T1000 (cell line): Measurements from ENCODE around the gene SYT1.

Source experiments
- DNase-seq: peaks from one replicate; lab custom pipeline; 2025; ENCODE audit warnings: mixed read lengths; lab: John Stamatoyannopoulos, UW

SYT1 gene

DNA sequence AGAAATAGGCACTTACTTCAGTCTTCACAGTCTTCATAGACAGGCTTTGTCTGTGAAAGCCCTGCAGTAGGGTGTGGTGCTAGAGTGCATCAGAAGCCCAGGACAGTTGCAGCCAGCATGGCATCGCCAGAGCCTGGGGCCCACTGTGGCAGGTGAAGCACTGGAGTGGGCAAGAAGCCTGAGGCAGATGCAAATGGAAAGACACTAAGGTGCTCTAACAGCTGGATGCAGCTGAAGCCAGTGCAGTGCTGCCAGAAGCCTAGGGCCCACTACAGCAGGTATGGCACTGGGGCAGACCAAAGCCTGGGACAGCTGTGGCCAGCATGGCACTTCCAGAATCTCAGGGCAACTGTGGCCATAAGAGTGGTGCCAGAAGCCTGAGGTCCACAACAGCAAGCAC is 358.6 kb downstream of the SYT1 start:
- DNase-seq = no peak

GRCh38 chr12:79223761-79224160 is 359.2 kb downstream of the SYT1 start:
- DNase-seq = no peak

- no peak for DNase-seq
These were observed 362.5 kb downstream of the SYT1 start for GRCh38 chr12:79227091-79227490.

DNA sequence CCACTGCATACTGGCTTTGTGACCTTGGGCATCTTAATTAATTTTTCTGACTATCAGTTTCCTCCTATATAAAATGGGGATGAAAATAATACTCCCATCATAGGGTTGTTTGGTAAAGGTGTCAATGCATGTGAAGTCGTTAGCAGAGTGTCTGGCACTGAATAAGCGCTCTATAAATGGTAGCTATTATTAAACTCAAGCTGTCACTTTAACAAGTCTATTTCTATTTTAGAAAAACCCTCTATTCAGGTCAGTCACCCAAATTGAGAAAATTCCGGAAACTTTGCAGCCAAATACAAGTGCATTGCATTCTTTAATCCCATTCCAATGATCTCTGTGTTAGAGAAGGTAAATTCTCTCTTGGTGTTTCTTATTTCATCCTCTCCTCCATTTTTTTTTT is 363.1 kb downstream of the SYT1 start:
- no peak for DNase-seq

DNA sequence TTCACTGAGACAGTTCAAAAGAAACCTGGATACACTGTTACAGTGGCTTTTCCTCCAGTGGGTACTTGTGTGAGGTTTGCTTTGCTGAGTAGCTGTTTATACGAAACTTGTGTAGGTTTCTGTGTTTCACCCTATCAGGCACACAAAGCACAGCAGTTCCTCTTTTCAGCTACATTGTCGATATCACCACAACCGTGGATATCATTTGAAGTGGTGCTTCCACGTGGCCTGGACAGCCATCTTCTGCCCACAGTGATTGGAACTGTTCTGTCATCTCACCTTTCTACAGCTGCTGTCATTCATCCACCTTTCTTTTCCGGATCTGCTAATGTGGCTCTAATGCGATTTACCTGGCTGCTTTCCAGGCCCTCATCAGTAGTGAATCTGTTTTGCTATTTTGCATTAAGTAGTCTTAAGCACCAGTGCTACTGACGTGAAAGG is 368.8 kb downstream of the SYT1 start:
- no peak for DNase-seq

- DNase-seq = no peak
These were observed 372.3 kb downstream of the SYT1 start for GRCh38 chr12:79236920-79237319.

DNA sequence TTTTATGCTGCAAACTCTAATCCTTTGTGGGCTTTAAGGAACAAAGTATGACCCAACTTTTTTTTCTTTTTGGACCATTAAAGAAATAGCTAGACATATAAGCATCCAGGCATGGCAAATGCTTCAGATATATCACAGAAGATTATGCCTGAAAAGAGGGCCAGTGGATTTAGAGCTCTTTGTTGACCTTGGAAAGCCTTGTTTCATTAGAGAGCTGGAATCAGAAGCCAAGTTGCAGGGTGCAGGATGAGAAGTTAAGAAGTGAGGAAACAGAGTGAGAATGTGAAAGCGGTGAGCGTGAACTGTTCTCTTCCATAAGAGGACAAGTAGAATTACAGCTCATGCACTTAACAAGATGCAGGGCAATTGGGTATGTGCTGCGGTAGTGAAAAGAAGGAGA is 373.7 kb downstream of the SYT1 start:
- no peak for DNase-seq

DNA sequence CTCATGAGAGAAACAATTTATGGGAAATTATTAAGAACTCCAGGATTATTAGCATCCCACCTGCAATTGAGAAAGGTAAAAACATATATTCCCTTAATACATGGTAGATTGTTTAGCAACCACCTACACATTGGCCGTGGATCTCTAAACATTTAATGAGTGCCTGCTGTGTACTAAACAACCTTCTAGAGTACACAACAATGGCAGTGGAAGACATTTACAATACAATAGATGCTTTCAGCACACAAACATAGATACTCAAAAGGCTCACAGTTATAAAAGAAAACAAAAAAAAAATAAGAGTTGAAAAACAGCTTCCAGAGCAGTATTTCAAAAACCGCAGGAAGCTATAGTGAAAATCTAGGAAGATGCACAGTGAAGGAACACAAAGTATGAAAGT is 382.9 kb downstream of the SYT1 start:
- no peak for DNase-seq

GRCh38 chr12:79250186-79250585 is 385.6 kb downstream of the SYT1 start:
- DNase-seq = no peak

GRCh38 chr12:79250960-79251755 is 386.6 kb downstream of the SYT1 start:
- DNase-seq = no peak

- DNase-seq = no peak
These were observed 387.9 kb downstream of the SYT1 start for GRCh38 chr12:79252358-79253075.

DNA sequence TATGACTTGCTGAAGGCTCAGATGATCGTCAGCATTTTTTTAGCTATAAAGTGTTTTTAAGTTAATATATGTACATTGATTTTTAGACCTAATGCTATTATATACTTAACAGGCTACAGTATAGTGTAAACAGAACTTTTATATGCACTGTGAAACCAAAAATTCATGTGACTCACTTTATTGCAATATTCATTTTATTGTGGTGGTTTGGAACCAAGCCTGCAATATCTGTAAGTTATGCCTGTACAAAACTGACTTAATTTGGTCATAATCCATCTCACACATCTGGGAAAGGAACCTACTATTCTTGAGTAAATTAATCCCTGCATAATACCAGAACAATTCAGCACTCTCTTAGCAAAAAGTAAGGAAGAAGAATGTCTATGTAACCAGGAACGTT is 390.7 kb downstream of the SYT1 start:
- DNase-seq = no peak

DNA sequence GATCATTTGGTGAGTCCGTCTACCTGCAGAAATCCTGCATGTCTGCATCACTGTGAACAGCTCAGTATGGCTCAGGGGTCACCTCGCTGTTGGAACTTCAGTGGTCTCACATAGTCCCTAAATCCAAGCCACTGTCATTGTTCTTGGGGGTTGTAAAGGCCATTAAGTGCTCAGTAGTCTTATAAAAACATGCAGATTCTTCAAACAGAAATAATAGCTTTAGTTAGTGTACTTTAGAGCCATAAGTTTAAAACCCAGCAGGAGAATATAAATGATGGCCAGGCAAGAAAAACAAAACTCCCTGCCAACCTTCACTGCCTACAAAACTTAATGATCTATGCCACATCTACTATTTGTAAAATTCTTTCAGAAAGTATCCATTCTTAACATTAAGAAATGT is 396.3 kb downstream of the SYT1 start:
- no peak for DNase-seq

GRCh38 chr12:79262938-79263337 is 398.4 kb downstream of the SYT1 start:
- DNase-seq = no peak

DNA sequence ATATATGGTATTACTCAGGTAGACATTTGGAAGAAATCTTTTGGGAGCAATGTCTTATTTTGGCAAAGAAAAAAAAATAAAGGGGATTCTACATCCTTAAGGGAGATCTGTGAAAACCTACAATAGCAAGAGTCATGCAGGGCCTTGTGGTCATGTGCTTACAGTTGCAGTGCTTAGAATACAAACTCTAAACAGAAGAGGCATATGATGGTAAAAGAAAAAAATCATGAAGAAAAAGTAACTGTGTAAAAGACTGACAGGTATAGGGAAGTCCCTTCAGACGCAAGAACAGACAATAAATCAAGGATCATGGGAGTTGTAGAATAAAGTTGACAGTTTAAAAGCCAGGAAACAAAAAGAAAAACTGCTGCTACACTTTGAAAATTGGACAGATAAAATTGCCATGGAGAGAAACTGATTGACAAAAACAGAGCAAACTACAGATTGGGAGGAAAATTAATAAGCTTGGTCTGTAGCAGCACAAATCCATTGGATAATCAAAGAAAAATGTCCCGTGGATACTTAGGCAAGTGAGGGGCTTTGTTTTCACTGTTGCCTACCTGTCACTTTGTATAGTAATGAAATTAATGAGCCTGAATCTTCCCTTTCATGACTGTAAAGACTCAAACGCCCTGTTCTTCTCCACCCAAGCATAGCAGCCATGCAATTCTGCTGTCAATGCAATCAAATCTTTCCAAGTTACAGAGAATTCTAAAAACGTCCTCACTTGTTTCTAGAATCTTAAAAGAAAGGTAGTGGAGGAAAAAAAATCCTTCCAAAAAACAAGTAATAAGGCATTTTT is 402.0 kb downstream of the SYT1 start:
- no peak for DNase-seq

- no peak for DNase-seq
These were observed 403.0 kb downstream of the SYT1 start for GRCh38 chr12:79267580-79267979.

DNA sequence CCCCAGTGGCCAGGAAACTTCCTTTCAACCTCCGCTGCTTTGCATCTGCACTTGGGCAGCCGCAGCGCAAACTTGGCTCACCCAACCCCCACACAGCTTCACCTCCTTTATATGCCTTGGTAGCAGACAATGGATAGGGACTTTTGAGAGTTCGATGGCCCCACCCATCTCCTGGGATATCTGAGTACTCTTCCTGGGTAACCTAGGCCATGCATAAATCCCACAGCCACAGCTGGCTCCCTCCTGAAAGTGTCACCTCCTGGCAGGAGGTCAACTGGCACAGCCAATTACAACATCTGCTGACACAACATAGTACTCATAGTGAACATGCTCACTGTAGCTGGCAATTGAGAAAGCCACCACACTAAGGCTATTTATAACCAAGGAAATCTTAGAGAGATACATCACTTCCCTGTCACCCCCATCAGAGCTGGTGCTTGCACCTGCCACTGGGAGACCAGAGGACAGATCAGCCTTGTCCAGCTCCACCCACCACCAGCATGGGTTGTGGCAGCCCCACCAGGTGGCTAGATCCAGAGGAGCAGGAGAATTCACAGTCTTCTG is 410.0 kb downstream of the SYT1 start:
- no peak for DNase-seq

- no peak for DNase-seq
These were observed 411.1 kb downstream of the SYT1 start for GRCh38 chr12:79275631-79276030.

- DNase-seq = no peak
These were observed 418.8 kb downstream of the SYT1 start for GRCh38 chr12:79283364-79283763.

DNA sequence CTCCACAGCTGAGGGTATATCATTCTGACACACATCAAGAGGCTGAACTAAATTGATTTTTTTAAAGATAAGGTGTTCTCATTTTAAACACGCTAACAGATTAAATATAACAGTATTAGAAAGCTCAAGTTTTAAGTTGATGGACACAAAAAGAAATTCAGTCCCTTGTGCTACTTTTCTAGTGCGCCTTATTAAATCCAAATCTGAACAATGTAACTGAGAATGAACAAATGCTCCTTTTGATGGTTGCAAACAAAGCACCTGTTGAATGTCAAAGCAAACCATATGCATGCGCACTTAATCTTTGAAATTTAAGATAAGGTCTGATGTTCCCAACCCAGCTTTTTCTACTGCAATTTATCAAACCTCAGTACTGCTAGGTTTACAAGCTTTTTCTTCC is 424.3 kb downstream of the SYT1 start:
- DNase-seq = no peak

GRCh38 chr12:79291711-79292110 is 427.1 kb downstream of the SYT1 start:
- no peak for DNase-seq

DNA sequence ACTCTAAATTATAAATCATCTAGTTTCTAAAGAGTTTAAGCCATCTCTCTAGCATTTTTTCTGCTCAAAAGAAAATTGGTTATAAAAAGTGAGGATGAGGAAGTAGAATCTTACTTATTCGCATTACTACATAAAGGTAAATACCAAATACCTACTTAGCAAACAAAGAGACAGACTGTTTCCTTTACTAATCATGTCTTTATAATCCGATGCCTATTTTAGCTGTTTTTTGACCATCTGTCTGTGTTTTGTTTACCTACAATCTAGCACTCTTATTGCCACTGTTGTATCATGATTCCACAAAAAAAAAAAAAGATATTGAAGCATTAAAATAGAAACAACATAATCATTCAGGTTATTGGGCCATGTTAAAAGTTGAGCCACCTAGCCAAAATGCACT is 430.0 kb downstream of the SYT1 start:
- DNase-seq = no peak
